ENCODE data around the gene HSDL2.
"Not testable (repeated sequence)": the region's sequence is repeated elsewhere in the genome, so short reads cannot be mapped to it uniquely, and the experiment has no call there.

Gene HSDL2

GRCh38 chr9:112380102-112380824, at the start of gene HSDL2:
Gene HSDL2 (plus strand): TSS chr9:112380108. CDS start chr9:112380164, 56 bp downstream.
- no peak for DNase-seq

DNA sequence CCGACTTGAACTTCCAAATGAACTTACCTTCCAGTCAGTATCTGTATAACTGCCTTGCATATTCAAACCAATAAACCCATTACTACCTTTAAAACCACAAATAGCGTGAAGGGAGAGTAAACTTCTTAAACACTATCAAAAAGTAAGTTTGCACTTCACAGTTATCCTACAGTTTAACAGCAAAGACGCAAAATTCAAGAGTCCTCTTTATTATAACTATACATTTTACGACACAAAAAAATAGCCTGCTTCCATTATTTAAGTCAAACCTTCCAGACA, 48.3 kb upstream of the HSDL2 start:
- DNase-seq = no peak

- DNase-seq = no peak
Observed at GRCh38 chr9:112332214-112332613, 47.7 kb upstream of the HSDL2 start.

DNA sequence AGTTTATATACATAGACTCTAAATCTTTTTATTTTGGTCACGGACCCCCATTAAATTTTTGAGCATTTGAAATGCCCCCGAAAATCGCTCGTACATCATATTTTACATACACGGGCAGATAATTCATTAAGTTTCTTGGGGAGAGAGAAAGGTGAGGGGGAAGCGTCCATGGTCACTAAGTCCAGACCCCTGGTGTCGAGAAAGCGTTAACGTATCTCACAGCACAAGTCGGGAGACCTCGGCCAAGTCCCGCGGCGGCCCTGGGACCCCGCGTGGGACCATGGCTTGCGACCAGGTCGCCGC, 47.3 kb upstream of the HSDL2 start:
- DNase-seq = no peak

DNA sequence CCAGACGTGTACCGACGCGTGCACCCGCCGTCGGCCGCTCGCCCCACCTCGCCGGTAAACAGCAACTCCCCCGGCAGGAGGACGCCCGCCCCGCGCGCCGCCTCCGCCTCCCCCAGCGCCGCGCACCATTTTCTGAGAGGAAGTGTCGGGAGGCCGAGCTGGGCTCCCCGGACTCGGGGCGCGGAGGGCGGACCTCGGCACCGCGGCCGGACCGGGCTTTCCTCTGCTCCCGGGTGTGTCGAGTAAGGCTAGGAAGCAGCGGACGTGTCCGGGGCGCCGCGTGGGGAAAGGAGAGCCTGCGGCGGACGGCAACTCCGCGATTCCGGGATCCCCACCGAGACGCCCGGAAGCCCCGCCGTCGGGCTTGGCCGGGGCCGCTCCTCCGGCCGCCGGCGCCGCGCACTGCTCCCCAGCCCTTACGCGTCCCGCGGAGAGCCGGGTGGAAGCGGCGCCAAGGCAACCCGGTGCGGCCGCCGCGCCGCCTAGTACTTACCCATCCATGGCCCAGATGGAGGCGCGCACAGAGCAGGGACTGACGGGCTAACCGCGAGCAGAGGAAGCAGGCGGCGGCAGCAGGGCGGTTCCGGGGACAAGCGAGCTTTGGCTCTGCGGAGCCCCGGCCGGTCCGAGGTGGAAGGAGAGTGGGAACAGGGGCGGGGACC, 46.8 kb upstream of the HSDL2 start, which contains the start of gene PTBP3:
PTBP3 (minus strand) TSS at position 643 of the 662 bp plus-strand sequence. CDS start 35,754 bp downstream, outside the sequence.
- peak; percentile 93 for DNase-seq

- DNase-seq = peak; percentile 97
Observed at GRCh38 chr9:112333639-112334431, 46.1 kb upstream of the HSDL2 start.

- peak; percentile 79 for DNase-seq
Observed at GRCh38 chr9:112334432-112334841, 45.5 kb upstream of the HSDL2 start.

DNA sequence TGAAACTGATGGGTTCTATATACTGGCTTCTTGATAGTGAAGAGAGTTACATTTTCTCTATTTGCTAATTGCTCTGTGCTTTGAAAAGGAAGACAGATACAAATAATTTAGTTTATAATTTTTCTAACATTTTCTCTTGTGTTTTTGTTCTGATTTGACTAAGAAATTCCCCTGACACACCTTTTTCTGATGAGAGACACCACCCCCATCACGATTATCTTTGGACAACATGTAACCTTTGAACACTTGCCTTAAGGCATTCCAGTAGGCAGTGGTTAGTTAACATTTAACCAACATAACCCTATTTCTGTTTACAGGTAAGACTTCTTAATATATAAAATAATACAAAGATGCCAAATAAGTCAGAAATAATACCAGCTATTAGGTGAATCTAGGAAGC, 42.4 kb upstream of the HSDL2 start:
- DNase-seq = no peak

GRCh38 chr9:112338561-112338960, 41.3 kb upstream of the HSDL2 start:
- no peak for DNase-seq

DNA sequence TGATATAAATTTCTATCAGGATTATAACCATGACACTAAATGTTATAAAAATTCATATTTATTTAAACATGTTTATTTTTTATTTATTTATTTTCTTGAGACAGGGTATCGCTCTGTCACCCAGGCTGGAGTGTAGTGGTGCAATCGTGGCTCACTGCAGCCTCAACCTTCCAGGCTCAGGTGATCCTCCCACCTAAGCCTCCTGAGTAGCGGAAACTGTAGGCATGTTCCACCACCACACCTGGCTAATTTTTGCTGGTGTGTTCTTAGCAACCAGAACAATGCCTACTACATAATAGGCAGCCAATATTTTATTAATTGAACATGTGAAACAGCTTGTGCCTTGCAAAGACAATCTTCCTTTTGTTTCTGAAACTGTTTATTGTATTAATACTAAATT, 40.0 kb upstream of the HSDL2 start:
- DNase-seq = no peak

DNA sequence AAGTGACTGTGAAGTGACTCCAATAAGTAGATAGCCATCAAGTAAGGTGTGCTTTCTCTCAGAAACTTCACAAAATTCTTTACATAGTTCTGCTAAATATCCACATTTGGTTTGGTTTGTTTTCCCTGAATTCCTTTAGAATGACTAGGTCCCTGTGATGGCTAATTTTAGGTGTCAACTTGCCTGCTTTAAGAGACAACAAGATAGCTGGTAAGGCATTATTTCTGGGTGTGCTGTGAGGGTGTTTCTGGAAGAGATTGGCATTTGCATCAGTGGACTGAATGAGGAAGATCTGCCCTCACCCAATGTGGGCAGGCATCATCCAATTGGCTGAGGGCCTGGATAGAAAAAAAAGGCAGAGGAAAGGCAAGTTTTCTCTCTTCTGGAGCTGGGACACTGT, 38.2 kb upstream of the HSDL2 start:
- DNase-seq = no peak

GRCh38 chr9:112348257-112349007, 31.5 kb upstream of the HSDL2 start:
- peak; percentile 89 for DNase-seq

DNA sequence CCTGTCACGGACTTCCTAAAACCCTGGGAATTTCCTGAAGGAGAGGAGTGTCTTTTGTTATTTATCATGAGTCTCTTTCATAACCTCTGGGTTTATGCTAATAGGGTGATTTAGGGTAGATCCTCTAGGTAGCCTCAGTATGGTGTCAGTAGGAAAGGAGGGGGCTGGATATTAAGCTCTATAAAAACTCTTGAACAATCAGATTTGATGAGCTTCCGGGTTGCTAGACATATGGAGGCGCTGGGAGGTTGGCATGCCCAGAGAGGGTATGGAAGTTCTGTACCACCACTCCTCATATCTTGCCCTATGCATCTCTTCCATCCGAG, 30.9 kb upstream of the HSDL2 start:
- no peak for DNase-seq

- no peak for DNase-seq
Observed at GRCh38 chr9:112351184-112351583, 28.7 kb upstream of the HSDL2 start.

- no peak for DNase-seq
Observed at GRCh38 chr9:112352209-112352608, 27.7 kb upstream of the HSDL2 start.

DNA sequence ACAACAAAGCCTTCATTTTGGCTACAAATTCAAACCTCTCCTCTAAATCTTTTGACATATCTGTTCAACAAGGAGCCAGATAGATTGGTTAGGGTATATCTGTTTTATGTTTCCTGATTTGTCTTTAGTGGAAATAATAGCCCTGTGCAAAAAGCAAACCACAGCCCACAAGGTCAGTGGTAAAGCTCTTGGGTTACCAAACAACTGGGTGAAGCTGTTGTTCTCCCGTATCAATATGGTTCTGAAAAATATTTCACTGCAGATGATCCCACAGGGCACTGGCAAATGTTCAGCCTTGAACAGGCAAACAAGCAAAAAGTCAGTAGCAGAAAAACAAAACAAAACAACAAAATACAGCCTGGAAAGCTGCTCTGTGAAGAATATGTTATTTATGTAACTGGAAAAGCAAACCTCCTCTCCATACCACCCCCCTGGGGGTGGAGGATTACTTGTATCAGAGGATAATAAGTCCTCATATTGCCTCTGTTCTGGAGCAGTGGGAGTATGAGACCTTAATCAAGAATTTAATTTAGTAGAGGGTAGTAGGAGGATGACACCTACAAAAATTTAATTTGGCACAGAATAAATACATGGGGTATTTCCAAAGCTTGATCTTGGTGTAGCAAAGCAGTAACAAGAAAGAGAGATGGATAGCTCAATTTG, 25.7 kb upstream of the HSDL2 start:
- DNase-seq = no peak

- DNase-seq = no peak
Observed at GRCh38 chr9:112355427-112355897, 24.4 kb upstream of the HSDL2 start.

GRCh38 chr9:112360047-112360804, 19.7 kb upstream of the HSDL2 start:
- no peak for DNase-seq

- no peak for DNase-seq
Observed at GRCh38 chr9:112361601-112362000, 18.3 kb upstream of the HSDL2 start.

DNA sequence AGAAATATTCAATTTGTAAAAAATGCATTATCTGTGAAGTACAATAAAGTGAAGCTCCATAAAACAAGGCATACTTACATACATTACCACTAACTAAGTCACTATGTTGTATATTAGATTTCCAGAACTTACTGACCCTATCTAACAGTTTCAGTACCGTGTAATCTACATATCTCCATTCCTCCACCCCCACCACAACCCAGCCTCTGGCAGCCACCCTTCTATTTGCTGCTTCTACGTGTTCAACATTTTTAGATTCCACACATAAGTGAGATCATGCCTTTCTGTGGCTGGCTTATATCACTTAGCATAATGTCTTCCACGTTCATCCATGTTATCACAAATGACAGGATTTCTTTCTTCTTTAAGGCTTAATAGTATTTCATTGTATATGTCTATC, 15.1 kb upstream of the HSDL2 start:
- DNase-seq = no peak

GRCh38 chr9:112365257-112365656, 14.7 kb upstream of the HSDL2 start:
- DNase-seq = not testable (repeated sequence)

DNA sequence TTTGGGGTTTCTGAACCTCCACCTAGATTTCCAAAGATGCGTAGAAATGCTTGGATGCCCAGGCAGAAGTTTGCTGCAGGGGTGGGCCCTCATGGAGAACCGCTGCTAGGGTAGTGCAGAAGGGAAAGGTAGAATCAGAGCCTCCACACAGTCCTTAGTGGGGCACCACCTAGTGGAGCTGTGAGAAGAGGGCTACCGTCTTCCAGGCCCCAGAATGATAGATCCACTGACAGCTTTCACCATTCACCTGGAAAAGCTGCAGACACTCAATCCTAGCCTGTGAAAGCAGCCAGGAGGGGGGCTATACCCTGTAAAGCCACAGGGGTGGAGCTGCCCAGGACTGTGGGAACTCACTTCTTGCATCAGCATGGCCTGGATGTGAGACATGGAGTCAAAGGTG, 13.3 kb upstream of the HSDL2 start:
- no peak for DNase-seq

Data from activated effector memory CD4-positive, alpha-beta T cell treated with anti-CD3 and anti-CD28 coated beads, Interleukin-2, amount 50 U/mL, for 16 hours (primary cell).